ENCODE measurements around the gene DOK5. TPM values are rescaled to one million over a fixed set of nuclear protein-coding genes. Genes with fewer than 3 reads are reported as not detected.

The DOK5 gene
- 5.4 TPM for total RNA-seq
- polyA plus RNA-seq (ENCODE audit: insufficient read depth, low read depth, low replicate concordance), result 4.8 TPM
- long read RNA-seq, donor 1, partial matches to known transcripts, result 0 of 3 reads
- long read RNA-seq, donor 1, other reads (novel, unspliced or antisense), result 0 of 3 reads
- long read RNA-seq, donor 2, partial matches to known transcripts, result 0 of 4 reads
- long read RNA-seq, donor 2, other reads (novel, unspliced or antisense), result 0 of 4 reads
- long read RNA-seq, donor 3, partial matches to known transcripts, result 0 of 3 reads
- long read RNA-seq, donor 3, other reads (novel, unspliced or antisense), result 0 of 3 reads
- long read RNA-seq, donor 4, partial matches to known transcripts, result 0 of 3 reads
- long read RNA-seq, donor 4, other reads (novel, unspliced or antisense), result 0 of 3 reads
- long read RNA-seq, donor 5, result 0 reads
- long read RNA-seq, donor 6, partial matches to known transcripts, result 5 of 8 reads
- long read RNA-seq, donor 6, other reads (novel, unspliced or antisense), result 0 of 8 reads
- long read RNA-seq, donor 7, transcript DOK5-201 (8 exons, 1,963 nt), result major isoform, 9 of 13 reads
- long read RNA-seq, donor 7, partial matches to known transcripts, result 2 of 13 reads
- long read RNA-seq, donor 7, other reads (novel, unspliced or antisense), result 2 of 13 reads
- long read RNA-seq, donor 8, partial matches to known transcripts, result 0 of 1 reads
- long read RNA-seq, donor 8, other reads (novel, unspliced or antisense), result 0 of 1 reads
- long read RNA-seq, donor 9, partial matches to known transcripts, result 0 of 1 reads
- long read RNA-seq, donor 9, other reads (novel, unspliced or antisense), result 0 of 1 reads
- long read RNA-seq, donor 10, partial matches to known transcripts, result 0 of 2 reads
- long read RNA-seq, donor 10, other reads (novel, unspliced or antisense), result 0 of 2 reads

DNA sequence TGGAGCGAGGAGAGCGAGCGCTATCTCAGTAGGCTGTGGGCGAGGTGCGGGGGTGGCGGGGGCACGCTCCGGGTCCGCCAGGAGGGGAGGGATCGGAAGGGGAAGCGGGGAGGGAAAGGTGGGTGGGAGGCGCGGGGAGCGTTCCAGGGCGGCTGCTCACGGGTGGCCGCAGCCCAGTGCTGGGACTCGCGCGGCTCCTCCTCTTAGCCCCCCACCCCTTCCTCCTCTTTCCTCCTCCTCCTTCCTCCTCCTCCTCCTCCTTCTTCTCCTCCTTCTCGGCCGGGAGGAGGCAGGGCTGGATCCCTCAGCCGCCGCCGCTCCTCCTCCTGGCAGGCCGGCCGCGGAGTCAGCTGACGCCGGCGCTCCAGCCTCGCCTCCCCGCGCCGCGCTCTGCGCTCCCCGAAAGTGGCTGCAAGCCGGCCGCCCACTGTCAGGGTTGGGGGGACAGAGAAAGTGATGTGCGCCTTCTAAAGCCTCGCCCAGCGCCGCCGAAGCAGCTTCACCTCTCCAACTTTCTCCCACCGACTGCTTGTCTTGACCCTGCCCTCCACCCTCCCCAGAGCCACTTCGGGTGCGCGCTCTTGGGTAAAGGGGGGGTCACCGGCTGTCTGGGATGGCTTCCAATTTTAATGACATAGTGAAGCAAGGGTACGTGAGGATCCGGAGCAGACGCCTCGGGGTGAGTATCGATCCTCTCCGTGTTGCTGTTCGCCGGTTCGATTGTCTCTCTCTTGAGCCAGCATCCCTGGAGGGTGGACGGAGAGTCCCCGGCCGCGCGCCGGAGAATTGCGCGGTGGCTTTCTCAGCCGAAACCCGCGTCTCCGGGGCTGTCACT lies at the start of gene DOK5:
Gene DOK5 (plus strand): TSS at position 260 of the 835 bp plus-strand sequence. CDS start 354 bp downstream, at position 614.
- peak; percentile 67 to 90 (median 77) for DNase-seq
- no peak for FAIRE-seq
- Histone ChIP-seq H3K27ac (ENCODE audit: low read depth in 2 of 2, low read length in 2 of 2) (no peak within 1 kb of the TSS), H3K4me3 (ENCODE audit: low read length in 3 of 3) (peak within 1 kb of the TSS; percentile 55 to 80 (median 58)), H3K27me3 (ENCODE audit: control insufficient read depth, insufficient read depth, low read length) (peaks cover 5% of the 10 kb centered on the region), H3K9ac (ENCODE audit: low read length in 3 of 3) (peak within 1 kb of the TSS in 2 of 3 donors; percentile 49 to 51), H3K36me3 (ENCODE audit: control insufficient read depth in 2 of 3, insufficient read depth in 3 of 3, low read length in 3 of 3) (no peaks in the 10 kb centered on the region), H3K4me1 (ENCODE audit: control insufficient read depth in 2 of 3, insufficient read depth in 2 of 3, low read depth in 1 of 3, low read length in 3 of 3) (peaks cover 0 to 5% (median 5%) of the 10 kb centered on the region in 3 donors), H3K9me3 (ENCODE audit: control insufficient read depth in 2 of 3, insufficient read depth in 1 of 3, low read length in 3 of 3) (no peaks in the 10 kb centered on the region)
- intact Hi-C loops (cut with DNase I), result no loop called here
- TF ChIP-seq, protein P1, sequence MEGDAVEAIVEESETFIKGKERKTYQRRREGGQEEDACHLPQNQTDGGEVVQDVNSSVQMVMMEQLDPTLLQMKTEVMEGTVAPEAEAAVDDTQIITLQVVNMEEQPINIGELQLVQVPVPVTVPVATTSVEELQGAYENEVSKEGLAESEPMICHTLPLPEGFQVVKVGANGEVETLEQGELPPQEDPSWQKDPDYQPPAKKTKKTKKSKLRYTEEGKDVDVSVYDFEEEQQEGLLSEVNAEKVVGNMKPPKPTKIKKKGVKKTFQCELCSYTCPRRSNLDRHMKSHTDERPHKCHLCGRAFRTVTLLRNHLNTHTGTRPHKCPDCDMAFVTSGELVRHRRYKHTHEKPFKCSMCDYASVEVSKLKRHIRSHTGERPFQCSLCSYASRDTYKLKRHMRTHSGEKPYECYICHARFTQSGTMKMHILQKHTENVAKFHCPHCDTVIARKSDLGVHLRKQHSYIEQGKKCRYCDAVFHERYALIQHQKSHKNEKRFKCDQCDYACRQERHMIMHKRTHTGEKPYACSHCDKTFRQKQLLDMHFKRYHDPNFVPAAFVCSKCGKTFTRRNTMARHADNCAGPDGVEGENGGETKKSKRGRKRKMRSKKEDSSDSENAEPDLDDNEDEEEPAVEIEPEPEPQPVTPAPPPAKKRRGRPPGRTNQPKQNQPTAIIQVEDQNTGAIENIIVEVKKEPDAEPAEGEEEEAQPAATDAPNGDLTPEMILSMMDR (IDR thresholded peaks at IDR 0.05; ENCODE audit: borderline replicate concordance, extremely low read depth, insufficient read depth), result no peak

DNA sequence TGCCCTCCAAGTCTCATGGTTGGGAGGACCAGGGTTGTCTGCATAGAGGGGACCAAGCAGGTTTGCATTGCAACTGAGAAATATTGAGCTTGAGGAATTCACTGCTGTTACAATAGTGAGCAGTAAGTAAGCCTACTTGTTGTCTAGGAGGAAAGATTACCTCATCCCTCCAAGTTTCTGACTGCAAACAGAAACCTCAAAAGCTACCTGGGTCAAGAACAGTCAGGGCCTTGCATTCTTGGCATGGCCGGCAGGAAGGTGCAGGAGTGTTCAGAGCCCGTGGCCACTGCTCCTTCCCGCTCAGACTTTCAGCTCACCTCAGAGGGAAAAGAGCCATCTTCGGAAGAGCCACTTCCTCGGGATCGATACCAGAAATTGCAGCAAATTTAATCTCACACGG lies 46.0 kb upstream of the DOK5 start:
- H3K27ac ChIP-seq (ENCODE audit: low read depth in 2 of 2, low read length in 2 of 2), result no peak overlapping the region

More for the DNA sequence above, 46.0 kb upstream of the DOK5 start:
- FAIRE-seq (no peak), DNase-seq (no peak)
- TF ChIP-seq, protein P1 (IDR thresholded peaks at IDR 0.05; ENCODE audit: borderline replicate concordance, extremely low read depth, insufficient read depth), result no peak
- Histone ChIP-seq H3K4me1 (ENCODE audit: control insufficient read depth in 2 of 3, insufficient read depth in 2 of 3, low read depth in 1 of 3, low read length in 3 of 3) (no peaks in the 10 kb centered on the region), H3K27me3 (ENCODE audit: control insufficient read depth, insufficient read depth, low read length) (no peaks in the 10 kb centered on the region), H3K36me3 (ENCODE audit: control insufficient read depth in 2 of 3, insufficient read depth in 3 of 3, low read length in 3 of 3) (no peaks in the 10 kb centered on the region), H3K9ac (ENCODE audit: low read length in 3 of 3) (no peak overlapping the region), H3K4me3 (ENCODE audit: low read length in 3 of 3) (no peak overlapping the region), H3K9me3 (ENCODE audit: control insufficient read depth in 2 of 3, insufficient read depth in 1 of 3, low read length in 3 of 3) (peaks cover 0 to 7% (median 6%) of the 10 kb centered on the region in 3 donors)
- intact Hi-C loops (cut with DNase I), result no loop called here

Data from kidney (tissue), 22 donors.